A549 treated with CpdA at 1 μM for 4 hours (cell line): ENCODE results near the gene PSPC1. TPM values are rescaled to one million over a fixed set of nuclear protein-coding genes. Genes with fewer than 3 reads are reported as not detected.

Source experiments
- total RNA-seq: library from RNA; stranded (reverse); fragments of 200-300 nt; extraction: Qiagen RNA extraction; gene quantifications from 5 replicates; pipeline ENCODE4 v1.2.3, GENCODE V29; 2022; ENCODE audit warnings: low read depth

Gene PSPC1
- total RNA-seq, result 38.6 to 47.1 TPM (median 42.6 TPM) in 5 replicates

DNA sequence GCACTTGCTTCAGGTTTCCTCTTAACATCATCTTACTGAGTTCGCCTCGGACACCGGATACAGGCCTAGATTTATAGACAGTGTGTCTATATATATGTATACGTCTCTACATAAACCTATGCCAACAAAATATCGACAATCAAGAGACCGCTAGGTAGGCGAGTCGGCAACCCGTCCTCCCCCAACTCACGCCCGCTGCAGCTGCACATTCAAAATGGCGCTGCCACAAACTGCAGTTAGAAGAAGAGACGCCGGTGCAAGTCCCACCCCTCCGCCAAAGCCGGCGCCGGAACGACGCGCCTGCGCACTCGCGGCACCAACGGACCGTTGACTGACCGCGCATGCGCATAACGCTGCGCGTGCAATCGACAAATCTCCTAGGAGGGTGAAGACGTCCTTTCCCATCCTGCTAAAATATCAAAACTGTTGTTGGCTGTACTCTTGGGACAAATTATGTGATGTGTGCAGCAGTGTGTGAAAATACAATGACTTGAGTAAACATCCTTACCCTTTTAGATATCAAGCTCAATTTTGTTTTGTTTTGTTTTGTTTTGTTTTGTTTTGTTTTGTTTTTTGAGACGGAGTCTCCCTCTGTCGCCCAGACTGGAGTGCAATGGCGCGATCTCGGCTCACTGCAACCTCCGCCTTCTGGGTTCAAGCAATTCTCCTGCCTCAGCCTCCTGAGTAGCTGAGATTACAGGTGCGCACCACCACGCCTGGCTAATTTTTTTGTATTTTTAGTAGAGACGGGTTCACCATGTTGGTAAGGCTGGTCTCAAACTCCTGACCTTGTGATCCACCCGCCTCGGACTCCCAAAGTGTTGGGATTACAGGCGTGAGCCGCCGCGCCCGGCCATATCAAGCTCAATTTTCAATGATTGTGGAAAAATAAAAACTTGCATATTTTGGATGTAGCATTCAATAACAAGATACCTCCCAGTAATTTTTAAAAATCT is at the start of gene PSPC1:
PSPC1 (minus strand) TSS at position 219 of the 956 bp plus-strand sequence; CDS start at position 31, 188 bp downstream.

Other genes starting within 250 kb of the PSPC1 start
- gene TPTE2, start 221.4 kb downstream of the PSPC1 start, total RNA-seq, result not detected in 5 replicates
- gene MPHOSPH8, start 149.3 kb downstream of the PSPC1 start, total RNA-seq, result 12.3 to 17.0 TPM (median 14.1 TPM) in 5 replicates
- gene ZMYM5, start 80.7 kb upstream of the PSPC1 start, total RNA-seq, result 5.0 to 7.3 TPM (median 5.9 TPM) in 5 replicates
- 17.5 to 21.6 TPM (median 18.4 TPM) in 5 replicates for gene ZMYM2, start 175.8 kb upstream of the PSPC1 start, total RNA-seq